ENCODE data around the gene ABHD16A.

ABHD16A gene

DNA sequence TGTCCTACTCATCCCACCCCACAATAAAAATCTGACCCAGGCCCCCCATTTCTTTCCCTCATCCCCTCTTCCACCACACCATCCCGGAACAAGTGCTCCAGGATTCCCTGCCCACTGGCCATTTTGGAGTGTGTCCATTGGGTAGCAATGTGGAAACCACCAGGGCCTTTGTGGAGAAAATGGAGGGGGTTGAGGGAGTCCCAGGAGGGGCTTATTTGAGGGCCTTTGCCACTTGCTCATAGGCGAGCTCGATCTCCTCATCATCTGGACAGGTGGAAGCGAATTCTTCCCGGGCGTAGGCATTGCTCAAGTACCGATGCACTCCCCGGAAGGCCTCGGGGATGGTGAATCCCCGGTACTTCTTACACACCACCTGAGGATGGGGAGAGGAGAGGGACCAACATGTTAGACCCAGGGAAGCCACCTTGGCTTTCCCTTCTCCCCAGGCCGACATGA, 27.5 kb upstream of the ABHD16A start:
- no peak for DNase-seq (ENCODE audit: low spot score)

DNA sequence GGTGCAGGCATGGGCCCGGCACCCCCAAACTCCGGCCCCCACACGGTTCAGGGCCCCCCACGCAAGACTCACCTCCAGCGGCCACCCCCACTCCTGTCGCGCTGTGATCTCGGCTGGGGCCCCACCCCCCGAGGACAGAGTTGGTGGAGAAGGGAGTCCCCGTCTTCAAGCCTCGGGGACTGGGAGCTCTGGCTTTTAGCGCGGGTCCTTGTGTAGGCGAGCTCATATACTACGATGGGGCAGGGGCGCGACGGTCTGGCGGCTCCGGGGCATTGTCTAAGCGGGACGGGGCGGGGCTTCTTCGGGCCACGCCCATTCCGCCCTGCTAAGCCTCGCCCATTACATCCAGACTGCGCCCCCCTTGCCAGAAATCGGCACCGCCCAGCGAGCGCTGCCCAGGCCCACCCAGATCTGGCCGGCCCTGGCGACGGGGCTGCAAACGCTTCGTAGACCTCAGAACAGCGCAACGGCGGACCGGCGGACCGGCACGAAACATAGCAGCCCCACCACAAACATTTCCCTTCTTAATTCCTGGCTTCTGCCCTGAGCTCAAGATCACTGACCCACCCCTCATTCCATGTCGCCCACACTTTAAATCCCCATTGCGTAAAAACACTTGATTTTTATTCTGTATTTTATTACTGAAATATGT, 27.0 kb upstream of the ABHD16A start:
- DNase-seq (ENCODE audit: low spot score), result peak; percentile 92

DNA sequence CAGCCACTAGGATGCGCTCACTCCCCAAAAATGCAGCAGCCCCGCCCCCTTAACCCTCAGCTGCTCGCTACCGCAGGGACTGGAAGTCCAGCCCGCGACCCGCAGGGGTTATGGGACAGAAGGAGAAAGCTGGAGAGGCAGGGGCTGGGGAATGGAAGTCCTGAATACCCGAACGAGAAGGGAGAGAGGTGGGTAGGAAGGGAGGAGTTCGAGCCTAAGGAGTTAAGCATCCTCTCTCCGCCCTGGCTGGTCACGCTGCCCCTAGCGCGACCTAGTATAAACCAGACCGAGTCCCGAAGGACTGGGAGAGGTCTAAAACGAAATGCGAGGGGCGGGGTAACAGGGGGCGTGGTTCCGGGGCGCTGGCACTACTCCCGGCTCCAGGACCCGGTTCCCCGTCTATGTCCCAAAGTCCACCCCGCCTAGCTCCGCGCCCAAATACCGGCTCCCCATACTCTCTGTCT, 26.4 kb upstream of the ABHD16A start:
- peak; percentile 88 for DNase-seq (ENCODE audit: low spot score)

DNA sequence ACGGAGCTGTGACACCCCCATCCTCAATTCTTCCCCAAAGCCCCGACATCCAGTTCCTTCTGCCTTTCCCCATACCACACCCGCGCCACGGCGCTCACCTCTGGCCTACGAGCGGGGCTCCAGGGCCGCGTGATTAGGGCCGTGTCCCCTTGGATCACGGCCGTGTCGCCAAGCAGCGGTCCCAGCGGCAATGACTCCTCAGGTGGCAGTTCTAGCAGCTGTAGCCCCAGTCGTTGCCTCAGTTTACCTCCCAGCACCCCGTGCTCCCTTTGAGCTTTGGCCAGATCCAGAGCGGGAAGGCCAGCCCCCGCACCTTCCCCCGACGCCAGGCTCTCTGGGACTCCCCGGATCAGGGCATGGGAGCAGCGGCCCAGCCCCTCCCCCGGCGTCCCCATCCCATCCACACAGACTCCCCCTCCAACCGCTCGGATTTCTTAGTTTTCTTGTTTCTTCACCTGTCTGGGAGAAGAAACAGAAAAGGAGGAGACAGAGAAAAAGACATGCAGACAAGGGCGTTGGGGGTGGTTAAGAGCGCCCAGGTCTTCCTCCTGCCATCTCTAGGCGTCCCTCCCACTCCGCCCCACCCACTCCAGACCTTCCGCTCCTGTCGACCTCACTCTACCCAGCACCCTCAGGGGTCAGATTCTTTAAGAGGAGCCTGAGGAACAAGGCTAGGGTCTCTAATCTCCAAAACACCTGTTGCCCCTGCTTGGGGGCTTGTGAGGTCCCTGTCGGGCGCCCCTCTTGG, 25.8 kb upstream of the ABHD16A start, which contains the start of gene DDAH2:
TSS of gene DDAH2 (minus strand) at position 533 of the 748 bp plus-strand sequence. CDS start at position 395, 138 bp downstream.
- DNase-seq (ENCODE audit: low spot score), result no peak

DNA sequence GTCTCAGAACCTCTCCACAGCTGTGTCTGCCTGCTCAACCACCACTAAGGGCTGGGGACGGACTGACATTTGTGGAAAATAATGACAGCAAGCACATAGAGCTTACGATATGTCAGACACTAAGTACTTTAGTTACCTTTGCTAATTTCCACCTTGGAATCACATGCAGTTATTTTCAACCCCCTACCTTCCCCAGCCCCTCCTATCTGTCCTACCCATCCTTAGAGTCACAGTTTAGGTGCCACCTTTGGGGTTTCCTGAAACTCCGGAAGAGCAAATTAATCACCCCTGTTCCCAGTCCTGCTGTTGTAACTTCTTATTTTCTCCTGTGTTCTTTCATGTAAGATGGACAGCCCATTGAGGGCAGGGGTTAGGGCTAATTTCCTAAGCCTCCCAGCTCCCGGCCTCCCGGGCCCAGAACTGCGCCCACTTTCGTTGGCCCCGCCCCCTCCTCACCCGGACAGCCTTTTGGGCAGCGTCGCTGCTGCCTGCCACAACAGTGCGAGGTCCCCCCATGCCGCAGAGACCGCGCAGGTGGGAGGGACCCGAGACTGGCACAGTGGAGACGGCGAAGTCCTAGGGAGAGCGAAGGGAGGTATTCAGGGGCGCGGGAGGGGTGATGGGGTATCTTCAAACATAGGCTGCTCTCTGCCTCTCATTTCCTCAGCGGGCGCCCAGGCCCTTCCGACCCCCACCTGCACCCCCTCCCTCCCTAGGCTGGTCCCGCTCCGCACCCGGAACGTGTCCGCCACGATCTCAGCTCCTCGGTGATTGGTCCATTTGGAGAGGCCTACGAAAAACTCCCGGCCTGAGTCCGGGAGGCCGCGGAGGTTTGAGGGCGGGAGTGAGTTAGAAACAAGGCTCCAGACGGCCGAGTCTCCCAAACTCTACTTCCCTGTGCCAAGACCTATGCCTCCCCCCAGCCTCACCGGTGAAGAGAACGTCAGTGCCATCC, 24.9 kb upstream of the ABHD16A start:
- DNase-seq (ENCODE audit: low spot score), result no peak

DNA sequence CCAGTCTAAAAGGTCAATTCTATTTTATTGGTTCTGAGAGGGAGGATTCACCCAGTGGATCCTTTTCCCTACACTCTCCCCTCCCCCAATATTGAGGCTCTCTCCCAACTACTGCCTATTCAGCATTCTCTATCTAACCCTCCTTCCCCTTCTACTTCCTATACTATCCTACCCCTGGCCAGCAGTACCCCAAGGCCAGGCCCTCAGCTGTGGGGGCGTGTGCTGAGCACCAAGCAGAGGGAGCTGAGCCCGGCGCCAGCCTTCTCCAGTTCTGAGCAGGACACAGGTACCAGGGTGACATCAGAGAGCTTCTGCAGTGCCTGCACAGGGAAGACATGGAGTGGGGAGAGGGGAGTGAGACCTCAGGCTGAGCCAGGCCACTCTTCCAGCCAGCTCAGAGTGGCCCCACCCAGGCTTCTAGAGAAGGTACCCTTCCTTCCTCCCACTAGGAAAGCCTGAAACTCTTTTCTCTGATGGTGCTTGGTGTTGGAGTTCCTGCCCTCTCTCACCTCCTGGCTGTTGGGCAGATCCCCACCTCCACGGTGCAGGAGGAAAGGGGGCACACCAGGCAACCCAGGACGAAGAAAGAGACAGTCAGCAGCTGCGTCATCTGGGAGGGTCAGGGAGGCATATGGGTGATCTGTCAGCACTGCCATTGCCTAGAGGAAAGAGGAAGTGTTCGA, 24.1 kb upstream of the ABHD16A start:
- DNase-seq (ENCODE audit: low spot score), result no peak

DNA sequence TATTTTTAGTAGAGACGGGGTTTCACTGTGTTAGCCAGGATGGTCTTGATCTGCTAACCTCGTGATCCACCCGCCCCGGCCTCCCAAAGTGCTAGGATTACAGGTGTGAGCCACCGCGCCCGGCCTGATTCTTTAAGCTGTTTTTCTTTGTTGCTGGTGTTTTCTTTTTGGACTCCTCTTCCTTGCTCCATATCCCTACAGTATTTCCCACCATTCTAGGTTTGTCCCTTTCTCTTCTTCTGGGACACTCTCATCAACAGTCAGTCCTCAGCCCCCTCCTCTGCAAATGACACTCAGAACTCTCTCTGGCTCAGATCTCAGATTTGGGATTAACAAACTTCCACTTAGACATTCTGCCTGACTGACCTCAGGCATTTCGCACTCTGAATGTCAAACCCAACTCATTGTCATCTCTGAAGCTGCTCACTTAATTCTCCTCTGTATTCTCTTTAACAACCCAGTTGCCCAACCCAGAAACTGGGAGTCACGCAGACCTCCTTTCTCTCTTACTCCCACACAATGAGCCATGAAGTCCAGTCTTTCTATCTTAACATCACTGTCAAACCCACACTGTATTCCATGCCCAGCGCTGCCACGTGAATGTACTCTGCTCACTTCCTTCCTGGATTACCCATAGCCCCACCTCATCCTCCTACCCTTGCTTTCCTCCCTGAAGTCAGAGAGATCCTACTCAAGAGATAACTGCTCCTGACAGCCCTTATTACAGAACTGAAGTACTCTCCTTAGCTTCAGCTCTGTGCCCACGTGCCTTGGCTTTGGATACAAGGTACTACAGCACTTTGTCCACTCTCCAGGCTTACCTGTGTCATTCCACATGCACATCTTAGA, 22.6 kb upstream of the ABHD16A start:
- DNase-seq (ENCODE audit: low spot score), result no peak

DNA sequence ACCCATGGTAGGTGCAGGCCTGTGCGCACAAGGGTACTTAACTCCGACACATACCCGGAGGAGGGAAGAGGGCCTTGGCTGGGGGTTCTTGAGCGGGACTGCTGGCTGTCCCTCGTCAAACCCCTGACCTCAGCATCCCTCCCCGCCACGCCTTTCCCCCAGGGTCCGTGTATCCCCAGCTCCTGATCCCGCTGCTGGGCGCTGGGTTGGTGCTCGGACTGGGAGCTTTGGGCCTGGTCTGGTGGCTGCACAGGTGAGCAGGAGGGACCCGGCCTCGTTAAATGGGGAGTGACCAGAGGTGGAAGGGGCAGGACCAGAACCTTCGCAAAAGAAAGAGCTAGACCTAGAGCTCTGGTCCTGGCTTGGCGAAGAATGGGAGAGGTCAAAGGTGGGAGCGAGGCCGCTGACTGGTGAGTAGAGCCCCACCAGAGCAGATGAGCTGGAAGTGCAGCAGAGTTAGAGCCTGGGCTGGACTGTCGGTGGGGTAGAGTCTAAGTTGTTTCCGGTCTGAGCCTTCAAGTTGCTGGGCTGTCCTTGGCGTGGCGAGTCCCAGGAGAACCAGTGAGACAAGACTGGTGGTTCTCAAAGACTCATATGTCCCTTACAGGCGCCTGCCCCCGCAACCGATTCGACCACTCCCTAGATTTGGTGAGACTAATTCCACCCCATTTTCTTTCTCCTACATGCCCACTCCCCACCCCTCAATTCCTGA, 21.0 kb upstream of the ABHD16A start:
- DNase-seq (ENCODE audit: low spot score), result no peak

DNA sequence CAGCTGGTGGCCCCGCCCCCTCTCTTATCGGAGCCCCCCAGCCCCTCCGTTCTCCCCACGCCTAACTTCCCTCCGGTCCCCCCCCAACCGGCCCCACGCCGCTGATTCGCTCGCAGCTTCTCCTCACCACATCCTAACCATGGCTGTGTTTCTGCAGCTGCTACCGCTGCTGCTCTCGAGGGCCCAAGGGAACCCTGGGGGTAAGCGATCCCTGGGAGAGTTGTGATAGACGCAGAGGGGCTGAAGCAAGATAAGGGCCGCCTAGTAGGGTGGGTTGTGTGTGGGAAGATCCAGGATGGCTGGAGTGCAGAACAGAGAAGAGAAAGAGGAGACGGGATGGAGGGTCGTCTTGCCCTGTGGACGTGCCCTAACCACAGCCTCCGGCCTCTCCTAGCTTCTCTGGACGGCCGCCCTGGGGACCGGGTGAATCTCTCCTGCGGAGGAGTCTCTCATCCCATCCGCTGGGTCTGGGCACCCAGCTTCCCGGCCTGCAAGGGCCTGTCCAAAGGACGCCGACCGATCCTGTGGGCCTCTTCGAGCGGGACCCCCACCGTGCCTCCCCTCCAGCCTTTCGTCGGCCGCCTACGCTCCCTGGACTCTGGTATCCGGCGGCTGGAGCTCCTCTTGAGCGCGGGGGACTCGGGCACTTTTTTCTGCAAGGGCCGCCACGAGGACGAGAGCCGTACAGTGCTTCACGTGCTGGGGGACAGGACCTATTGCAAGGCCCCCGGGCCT, 20.3 kb upstream of the ABHD16A start, which contains the start of gene MPIG6B:
TSS of gene MPIG6B (plus strand) at position 129 of the 735 bp plus-strand sequence. CDS start at position 140, 11 bp downstream.
- DNase-seq (ENCODE audit: low spot score), result no peak

DNA sequence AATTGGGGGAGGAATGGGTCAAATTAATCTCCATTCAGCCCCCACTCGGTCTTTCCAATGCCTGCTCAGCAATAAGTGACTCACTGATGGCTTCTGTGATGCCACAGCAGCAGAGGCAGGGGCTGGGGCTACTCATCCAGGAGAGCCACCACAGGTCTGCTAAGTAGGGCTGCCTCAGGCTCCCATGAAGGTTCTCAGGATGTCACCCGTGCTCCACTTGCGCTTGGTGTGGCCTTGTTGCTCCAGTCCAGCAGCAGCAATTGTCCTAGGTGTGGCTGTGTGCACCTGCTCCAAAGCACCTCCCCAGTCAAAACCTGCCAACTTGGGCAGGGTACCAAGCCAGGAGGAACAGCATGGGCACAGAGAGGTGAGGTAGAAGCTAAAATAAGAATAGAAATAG, 19.0 kb upstream of the ABHD16A start:
- DNase-seq (ENCODE audit: low spot score), result no peak

DNA sequence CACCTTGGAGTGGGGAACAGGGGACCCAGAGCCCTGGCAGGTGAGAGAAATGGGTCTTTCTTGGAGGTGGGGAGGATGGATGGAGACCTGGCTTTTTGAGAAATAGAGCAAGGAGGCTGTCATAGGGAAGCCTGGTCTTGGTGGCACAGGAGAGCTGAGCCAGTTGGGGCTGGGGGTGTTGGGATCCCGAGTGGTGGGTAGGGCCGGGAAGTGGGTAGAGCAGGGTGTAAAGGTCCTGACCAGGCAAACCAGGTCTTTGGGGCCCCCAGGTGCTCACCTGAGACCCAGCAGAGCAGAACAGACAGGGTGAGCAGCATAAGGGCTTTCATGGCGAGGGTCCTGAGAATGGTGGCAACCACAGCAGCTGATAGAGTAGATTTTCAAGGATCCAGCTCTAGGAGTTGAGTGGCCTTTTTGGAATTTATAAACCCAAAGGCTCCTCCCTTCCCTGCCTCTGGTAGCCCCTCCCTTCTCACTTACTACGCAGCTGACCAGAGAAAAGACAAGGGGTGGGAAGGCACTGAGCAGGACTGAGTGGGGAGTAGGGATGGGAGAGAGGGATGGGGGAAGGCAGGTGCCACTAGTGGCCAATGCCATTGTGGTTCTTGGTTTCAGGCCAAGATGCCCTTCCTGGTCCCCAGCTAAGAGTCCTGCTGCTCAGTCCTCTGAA, 18.4 kb upstream of the ABHD16A start, which contains the start of gene LY6G6C:
TSS of gene LY6G6C (minus strand) at position 396 of the 670 bp plus-strand sequence. CDS start at position 329, 67 bp downstream.
- no peak for DNase-seq (ENCODE audit: low spot score)

DNA sequence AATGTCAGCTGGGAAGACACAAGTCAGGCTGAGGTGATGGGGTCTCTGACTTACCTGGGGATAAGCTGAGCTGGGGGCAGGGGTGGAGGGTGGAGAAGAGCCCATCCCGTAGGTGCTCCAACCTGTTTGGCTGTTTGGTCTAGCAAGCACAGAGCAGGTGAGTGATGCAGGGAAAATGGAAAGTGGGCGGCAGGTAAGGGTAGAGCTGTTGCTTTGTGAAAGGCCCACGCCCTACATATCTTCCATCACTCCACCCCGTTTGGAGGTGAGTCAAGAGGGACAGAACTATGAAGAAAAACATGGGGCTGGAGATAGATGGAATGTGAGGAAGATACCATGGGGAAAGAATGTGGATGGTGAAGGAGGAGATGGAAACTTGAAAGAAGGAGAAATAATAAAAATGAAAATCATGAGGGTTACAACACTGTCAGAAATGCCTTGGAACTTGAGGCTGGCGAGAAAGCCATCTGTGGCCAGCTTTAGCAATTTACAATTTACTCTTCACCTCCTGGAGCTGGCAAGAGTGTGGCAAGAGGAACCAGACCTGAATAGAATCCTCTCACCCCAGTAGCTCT, 17.2 kb upstream of the ABHD16A start:
- no peak for DNase-seq (ENCODE audit: low spot score)

DNA sequence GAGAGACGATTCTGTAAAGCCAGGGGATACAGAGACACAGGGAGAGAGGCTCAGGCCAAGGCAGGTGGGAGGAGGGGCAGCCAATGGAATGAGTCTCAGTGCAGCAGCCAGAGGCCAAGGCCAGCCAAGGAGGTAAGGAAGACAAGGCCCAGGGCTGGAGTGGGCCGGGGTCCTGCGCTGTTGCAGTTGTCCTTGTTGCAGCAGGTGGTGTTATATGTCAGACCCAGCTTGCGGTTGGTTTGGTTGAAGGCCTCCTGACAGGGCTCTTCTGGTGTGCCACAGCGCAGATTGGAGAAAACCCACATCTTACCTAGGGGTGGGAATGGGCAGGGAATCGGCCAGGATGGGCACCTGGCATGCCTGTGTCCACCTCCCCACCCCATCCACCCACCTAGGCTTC, 15.9 kb upstream of the ABHD16A start:
- DNase-seq (ENCODE audit: low spot score), result no peak

DNA sequence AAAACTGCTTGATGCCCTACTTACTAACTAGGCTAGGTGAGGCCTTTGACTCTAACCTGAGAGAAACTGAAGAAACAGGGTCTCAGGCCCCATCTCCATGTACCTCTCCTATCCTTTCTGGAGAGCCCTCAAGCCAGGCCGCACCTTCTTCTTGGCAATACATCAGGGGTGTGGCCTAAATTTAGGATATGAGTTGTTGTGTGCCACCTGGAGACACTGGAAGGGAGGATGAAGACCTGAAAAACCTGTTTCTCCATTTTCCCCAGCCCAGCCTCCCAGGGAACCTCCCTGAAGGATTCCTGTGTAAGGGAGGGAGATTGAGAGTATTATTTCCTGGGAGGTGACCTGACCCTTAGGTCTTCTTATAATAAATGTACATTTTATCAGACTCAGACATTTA, 15.1 kb upstream of the ABHD16A start:
- DNase-seq (ENCODE audit: low spot score), result no peak

DNA sequence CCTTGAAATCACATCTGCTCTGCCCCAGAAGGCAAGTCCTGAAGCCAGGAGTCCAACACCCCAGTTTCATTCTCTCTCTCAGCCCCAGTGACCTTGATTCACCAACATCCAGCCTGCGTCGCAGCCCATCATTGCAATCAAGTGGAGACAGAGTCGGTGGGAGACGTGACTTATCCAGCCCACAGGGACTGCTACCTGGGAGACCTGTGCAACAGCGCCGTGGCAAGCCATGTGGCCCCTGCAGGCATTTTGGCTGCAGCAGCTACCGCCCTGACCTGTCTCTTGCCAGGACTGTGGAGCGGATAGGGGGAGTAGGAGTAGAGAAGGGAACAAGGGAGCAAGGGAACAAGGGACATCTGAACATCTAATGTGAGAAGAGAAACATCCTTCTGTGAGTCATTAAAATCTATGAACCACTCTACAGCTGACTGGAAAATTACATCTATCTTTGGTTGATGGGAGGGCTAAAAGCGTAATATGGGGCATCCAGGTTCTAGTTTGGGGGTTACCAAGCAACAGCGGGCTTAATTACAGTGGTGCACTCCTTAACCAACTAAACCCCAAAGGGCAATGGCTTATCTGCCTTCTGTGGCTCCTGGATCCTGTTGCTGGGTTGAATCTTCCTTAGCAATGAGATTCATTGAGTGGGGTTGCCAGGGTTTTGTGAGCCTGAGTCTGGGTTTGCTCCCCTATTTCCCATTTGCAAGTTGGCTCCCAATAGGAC, 14.5 kb upstream of the ABHD16A start:
- DNase-seq (ENCODE audit: low spot score), result no peak

DNA sequence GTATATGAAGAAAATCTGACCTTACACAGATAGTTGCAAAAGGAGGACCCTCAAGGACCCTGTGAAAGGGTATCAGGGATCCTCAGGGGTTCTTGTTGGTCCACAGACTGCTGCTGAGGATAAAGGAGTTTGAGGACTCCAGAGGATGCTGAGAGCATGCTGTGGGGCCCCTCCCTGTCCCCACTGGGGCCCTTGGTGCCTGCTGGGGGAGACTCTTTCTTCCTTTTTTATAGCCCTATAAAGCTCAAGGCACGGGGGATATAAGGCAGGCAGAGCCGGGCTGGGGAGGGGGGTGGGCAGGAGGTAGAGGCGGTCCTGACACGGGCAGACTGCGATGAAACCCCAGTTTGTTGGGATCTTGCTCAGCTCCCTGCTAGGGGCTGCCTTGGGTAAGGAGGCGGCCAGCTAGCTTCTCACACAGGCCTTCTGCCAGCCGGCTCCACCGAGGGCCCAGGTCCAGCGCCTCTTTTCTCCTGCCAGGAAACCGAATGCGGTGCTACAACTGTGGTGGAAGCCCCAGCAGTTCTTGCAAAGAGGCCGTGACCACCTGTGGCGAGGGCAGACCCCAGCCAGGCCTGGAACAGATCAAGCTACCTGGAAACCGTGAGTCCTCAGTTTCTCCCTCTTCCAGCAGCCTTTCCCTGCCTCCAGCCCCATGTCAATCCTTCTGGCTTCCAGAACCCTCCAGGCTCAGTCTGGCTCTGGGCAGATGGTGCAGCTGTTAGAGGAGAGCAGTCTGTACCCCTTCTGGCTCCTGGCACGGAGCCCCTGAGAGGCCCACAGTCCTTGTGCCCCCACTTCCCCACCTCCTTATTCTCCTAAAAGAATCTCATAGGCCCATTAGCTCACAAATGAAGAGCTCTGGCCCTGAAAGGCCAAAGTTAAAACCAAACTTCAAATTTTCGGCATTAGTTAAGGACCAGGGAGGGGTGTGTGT, 12.2 kb upstream of the ABHD16A start, which contains the start of gene LY6G6D:
TSS of gene LY6G6D (plus strand) at position 327 of the 937 bp plus-strand sequence. CDS start at position 335, 8 bp downstream.
- DNase-seq (ENCODE audit: low spot score), result no peak
